Bronchial epithelial cell (primary cell): Measurements from ENCODE around the gene CDH18. TPM values are rescaled to one million over a fixed set of nuclear protein-coding genes. Genes with fewer than 3 reads are reported as not detected.

ENCODE experiments used
- DNase-seq: peaks from one replicate; pipeline ENCODE4 v3.0.0-alpha.2; 2010; ENCODE audit warnings: low read depth
- FAIRE-seq: peaks from 2 replicates; lab custom pipeline; 2011; peaks lifted over from hg19 to GRCh38; lab: Jason Lieb, UNC
- H3K27me3 ChIP-seq: 2 replicates; pipeline ENCODE4 v1.5.1; 2011; ENCODE audit warnings: low read length; ENCODE audit not compliant: control insufficient read depth, insufficient read depth
- H3K36me3 ChIP-seq: 2 replicates; pipeline ENCODE4 v1.5.1; 2011; ENCODE audit warnings: low read length; ENCODE audit not compliant: control insufficient read depth, insufficient read depth
- H3K4me3 ChIP-seq: 2 replicates; pipeline ENCODE4 v1.5.1; 2011; ENCODE audit warnings: mild to moderate bottlenecking, low read depth, low read length, control low read depth
- total RNA-seq: library from RNA; depleted of rRNA; stranded (reverse); fragments of >200 nt; gene quantifications from 2 replicates; pipeline ENCODE4 v1.2.1, GENCODE V29; 2014
- TF ChIP-seq, protein P1 (sequence below): IDR thresholded peaks from 2 replicates; pipeline ENCODE4 v1.5.1; 2011; ENCODE audit warnings: mild to moderate bottlenecking, moderate library complexity, low read length, control low read depth, inconsistent platforms; ENCODE audit not compliant: insufficient read depth, severe bottlenecking

Gene CDH18
- total RNA-seq, 1 donor from 2014 or later, result under 0.01 TPM

DNA sequence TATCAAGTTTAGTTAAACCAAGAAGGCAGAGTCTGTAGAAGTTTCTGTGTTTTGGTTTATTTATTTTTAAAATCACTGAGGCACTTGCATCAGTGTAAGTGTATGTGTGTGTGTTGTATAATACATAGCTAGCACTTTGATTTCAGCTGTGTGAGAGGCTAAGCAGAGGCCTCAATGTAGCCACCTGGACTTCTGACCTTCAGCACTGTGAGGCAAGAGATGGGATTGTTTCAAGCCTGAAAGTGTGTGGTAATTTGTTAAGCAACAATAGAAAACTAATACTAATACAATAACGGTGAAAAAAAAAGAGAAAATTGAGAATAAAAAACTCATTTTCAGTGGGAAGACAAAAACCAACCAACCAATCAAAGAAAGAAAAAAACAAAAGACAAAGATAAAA, 327.3 kb downstream of the CDH18 start:
- FAIRE-seq (no peak), DNase-seq (no peak)
- Histone ChIP-seq H3K4me3 (no peak overlapping the region), H3K36me3 (no peaks in the 10 kb centered on the region), H3K27me3 (no peaks in the 10 kb centered on the region)
- TF ChIP-seq, protein P1, sequence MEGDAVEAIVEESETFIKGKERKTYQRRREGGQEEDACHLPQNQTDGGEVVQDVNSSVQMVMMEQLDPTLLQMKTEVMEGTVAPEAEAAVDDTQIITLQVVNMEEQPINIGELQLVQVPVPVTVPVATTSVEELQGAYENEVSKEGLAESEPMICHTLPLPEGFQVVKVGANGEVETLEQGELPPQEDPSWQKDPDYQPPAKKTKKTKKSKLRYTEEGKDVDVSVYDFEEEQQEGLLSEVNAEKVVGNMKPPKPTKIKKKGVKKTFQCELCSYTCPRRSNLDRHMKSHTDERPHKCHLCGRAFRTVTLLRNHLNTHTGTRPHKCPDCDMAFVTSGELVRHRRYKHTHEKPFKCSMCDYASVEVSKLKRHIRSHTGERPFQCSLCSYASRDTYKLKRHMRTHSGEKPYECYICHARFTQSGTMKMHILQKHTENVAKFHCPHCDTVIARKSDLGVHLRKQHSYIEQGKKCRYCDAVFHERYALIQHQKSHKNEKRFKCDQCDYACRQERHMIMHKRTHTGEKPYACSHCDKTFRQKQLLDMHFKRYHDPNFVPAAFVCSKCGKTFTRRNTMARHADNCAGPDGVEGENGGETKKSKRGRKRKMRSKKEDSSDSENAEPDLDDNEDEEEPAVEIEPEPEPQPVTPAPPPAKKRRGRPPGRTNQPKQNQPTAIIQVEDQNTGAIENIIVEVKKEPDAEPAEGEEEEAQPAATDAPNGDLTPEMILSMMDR, result no peak

DNA sequence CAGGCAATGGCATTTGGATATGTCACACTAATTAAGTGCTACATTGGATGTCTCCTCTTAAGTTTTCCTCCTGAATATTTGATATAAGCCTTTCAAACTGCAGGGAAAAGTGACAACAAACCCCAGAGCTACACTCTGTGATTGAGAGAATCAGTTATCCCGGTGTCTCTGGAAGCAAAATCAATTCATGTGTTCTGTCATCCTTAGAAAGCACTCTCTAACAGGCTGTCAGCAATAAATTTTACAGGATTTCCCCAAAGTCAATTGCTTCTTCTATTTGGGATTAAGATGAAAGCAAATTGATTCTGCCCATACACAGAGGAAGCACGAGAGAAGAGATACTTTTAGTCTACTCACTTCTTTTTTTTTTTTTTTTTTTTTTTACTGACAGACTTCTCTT, 332.4 kb downstream of the CDH18 start:
- Histone ChIP-seq H3K36me3 (no peaks in the 10 kb centered on the region), H3K4me3 (no peak overlapping the region), H3K27me3 (no peaks in the 10 kb centered on the region)
- no peak for FAIRE-seq
- TF ChIP-seq, protein P1, result no peak
- DNase-seq, result no peak

DNA sequence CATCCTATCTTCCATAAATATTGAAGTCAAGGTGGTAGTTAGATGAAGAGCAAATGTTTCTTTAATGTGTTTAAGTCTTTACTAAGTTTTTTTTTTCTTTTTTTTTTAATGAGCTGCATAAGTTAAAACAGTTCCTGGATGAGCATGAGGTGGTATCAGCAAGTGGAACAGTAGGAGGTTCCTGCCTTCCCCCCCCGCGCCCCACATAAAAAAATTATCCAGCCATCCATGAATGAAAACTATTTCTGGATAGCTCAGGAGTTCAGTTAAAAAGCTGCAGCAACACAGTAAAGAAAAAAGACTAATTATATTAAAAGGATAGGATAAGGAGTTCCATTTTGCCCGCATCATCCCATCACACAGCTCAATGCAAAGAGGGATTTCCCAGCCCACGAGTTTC, 349.5 kb downstream of the CDH18 start:
- no peak for FAIRE-seq
- TF ChIP-seq, protein P1, result no peak
- H3K36me3 ChIP-seq, result no peaks in the 10 kb centered on the region
- no peak overlapping the region for H3K4me3 ChIP-seq
- DNase-seq, result no peak
- H3K27me3 ChIP-seq, result no peaks in the 10 kb centered on the region

DNA sequence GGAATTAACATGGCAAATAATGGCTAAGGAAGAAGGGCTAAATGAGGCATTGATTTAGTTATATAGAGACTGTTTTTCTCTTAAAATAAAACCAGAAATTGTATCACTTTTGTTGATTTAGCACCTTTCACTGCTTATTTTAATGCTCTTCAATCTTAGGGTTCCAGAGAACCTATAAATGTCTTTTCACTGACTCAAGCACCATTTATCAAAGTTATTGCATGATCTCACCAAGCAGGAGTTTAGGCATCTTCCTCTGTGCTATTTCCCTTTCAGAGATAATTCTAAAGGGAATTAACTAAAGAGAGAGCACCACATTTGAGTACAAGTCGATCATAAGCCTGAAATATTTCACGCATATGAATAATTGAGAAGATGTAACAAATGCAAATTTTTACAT, 357.1 kb downstream of the CDH18 start:
- Histone ChIP-seq H3K36me3 (no peaks in the 10 kb centered on the region), H3K27me3 (no peaks in the 10 kb centered on the region), H3K4me3 (no peak overlapping the region)
- no peak for DNase-seq
- no peak for FAIRE-seq
- TF ChIP-seq, protein P1, result no peak

DNA sequence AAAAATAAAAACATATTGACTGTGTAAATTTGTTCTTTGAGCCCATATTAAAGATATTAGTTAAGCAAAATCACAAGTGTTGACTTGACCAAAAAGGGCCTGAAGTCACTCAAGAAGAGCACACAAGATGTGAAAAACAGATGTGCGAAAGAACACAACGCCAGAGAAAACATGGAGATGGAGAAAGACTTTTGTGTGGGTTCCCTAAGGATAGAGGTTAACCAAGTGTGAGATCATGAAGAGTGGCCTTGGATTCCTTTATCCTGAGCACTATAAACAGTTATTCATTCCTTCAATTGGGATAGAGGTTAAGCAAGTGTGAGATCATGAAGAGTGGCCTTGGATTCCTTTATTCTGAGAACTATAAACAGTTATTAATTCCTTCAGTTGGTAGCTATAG, 361.8 kb downstream of the CDH18 start:
- Histone ChIP-seq H3K27me3 (no peaks in the 10 kb centered on the region), H3K36me3 (no peaks in the 10 kb centered on the region), H3K4me3 (no peak overlapping the region)
- DNase-seq, result no peak
- TF ChIP-seq, protein P1, result no peak
- FAIRE-seq, result no peak

DNA sequence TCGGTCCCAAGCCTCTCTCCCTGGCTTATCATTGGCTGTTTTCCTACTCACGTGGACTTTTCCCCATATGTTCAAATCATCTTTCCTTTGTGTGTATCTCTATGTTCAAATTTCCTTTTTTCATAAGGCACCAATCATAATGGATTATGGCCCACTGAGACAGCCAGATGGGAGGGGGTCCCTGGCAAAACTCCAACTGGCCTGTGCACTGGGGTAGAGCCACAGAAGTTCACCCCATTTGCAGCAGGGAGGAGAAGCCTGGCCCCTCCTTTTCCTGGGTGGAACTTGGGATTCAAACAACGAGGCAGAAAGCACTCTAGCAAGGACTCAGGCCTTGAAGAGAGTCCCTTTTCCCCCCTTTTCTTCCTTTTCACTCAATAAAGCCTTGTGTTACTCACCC, 362.4 kb downstream of the CDH18 start:
- no peaks in the 10 kb centered on the region for H3K36me3 ChIP-seq
- FAIRE-seq, result no peak
- TF ChIP-seq, protein P1, result no peak

More for the DNA sequence above, 362.4 kb downstream of the CDH18 start:
- DNase-seq, result no peak
- Histone ChIP-seq H3K4me3 (no peak overlapping the region), H3K27me3 (no peaks in the 10 kb centered on the region)
